Mucosa of stomach (tissue), 1 donor: ENCODE results near the gene SLC35F3.
"Not testable (repeated sequence)": the region's sequence is repeated elsewhere in the genome, so short reads cannot be mapped to it uniquely, and the experiment has no call there.

ENCODE experiments used
- H3K27me3 ChIP-seq: one replicate; pipeline ENCODE4 v1.7.0; 2013; ENCODE audit warnings: mild to moderate bottlenecking, low read length; ENCODE audit not compliant: control insufficient read depth, insufficient read depth
- H3K36me3 ChIP-seq: one replicate; pipeline ENCODE4 v1.7.0; 2013; ENCODE audit warnings: low read length; ENCODE audit not compliant: control insufficient read depth, insufficient read depth
- H3K4me1 ChIP-seq: one replicate; pipeline ENCODE4 v1.7.0; 2013; ENCODE audit warnings: mild to moderate bottlenecking, low read length; ENCODE audit not compliant: control insufficient read depth, insufficient read depth
- H3K4me3 ChIP-seq: one replicate; pipeline ENCODE4 v1.7.0; 2013; ENCODE audit warnings: low read length
- H3K9ac ChIP-seq: one replicate; pipeline ENCODE4 v1.7.0; 2013; ENCODE audit warnings: mild to moderate bottlenecking, low read length, moderate library complexity
- H3K9me3 ChIP-seq: one replicate; pipeline ENCODE4 v1.7.0; 2013; ENCODE audit warnings: mild to moderate bottlenecking, low read length, moderate library complexity; ENCODE audit not compliant: control insufficient read depth
- donor health status: Pancreatic carcinoma.

Gene SLC35F3

GRCh38 chr1:233884461-233885151 is 19.9 kb upstream of the SLC35F3 start:
- H3K9me3 ChIP-seq: no peaks in the 10 kb centered on the region
- no peaks in the 10 kb centered on the region for H3K4me1 ChIP-seq
- H3K9ac ChIP-seq: no peak overlapping the region
- no peaks in the 10 kb centered on the region for H3K27me3 ChIP-seq
- no peak overlapping the region for H3K4me3 ChIP-seq
- H3K36me3 ChIP-seq: no peaks in the 10 kb centered on the region

GRCh38 chr1:233885196-233885920 is 19.1 kb upstream of the SLC35F3 start:
- Histone ChIP-seq H3K9me3 (no peaks in the 10 kb centered on the region), H3K27me3 (no peaks in the 10 kb centered on the region), H3K4me1 (no peaks in the 10 kb centered on the region), H3K4me3 (no peak overlapping the region), H3K36me3 (no peaks in the 10 kb centered on the region), H3K9ac (no peak overlapping the region)

GRCh38 chr1:233891151-233891550 is 13.3 kb upstream of the SLC35F3 start:
- not testable (repeated sequence) for H3K9me3 ChIP-seq, H3K36me3 ChIP-seq, H3K27me3 ChIP-seq, H3K9ac ChIP-seq, H3K4me3 ChIP-seq, H3K4me1 ChIP-seq

GRCh38 chr1:233897325-233898162 is 6.9 kb upstream of the SLC35F3 start:
- H3K4me3 ChIP-seq: no peak overlapping the region
- peaks cover 3% of the 10 kb centered on the region for H3K9me3 ChIP-seq
- no peaks in the 10 kb centered on the region for H3K4me1 ChIP-seq
- peaks cover 7% of the 10 kb centered on the region for H3K27me3 ChIP-seq
- no peaks in the 10 kb centered on the region for H3K36me3 ChIP-seq
- no peak overlapping the region for H3K9ac ChIP-seq

- no peak overlapping the region for H3K4me3 ChIP-seq
- H3K9me3 ChIP-seq: no peaks in the 10 kb centered on the region
- H3K4me1 ChIP-seq: peaks cover 4% of the 10 kb centered on the region
- no peaks in the 10 kb centered on the region for H3K36me3 ChIP-seq
- H3K9ac ChIP-seq: no peak overlapping the region
- peaks cover 32% of the 10 kb centered on the region for H3K27me3 ChIP-seq
These were observed 3.0 kb upstream of the SLC35F3 start for GRCh38 chr1:233901495-233901894.

- Histone ChIP-seq H3K9me3 (no peaks in the 10 kb centered on the region), H3K36me3 (no peaks in the 10 kb centered on the region), H3K27me3 (peaks cover 36% of the 10 kb centered on the region), H3K9ac (no peak overlapping the region), H3K4me3 (no peak overlapping the region), H3K4me1 (peaks cover 4% of the 10 kb centered on the region)
These were observed 1.1 kb downstream of the SLC35F3 start for GRCh38 chr1:233905416-233906051.

GRCh38 chr1:233907151-233907550 is 2.7 kb downstream of the SLC35F3 start:
- Histone ChIP-seq H3K9me3 (no peaks in the 10 kb centered on the region), H3K27me3 (peaks cover 30% of the 10 kb centered on the region), H3K4me3 (no peak overlapping the region), H3K36me3 (no peaks in the 10 kb centered on the region), H3K9ac (no peak overlapping the region), H3K4me1 (peaks cover 4% of the 10 kb centered on the region)

- no peak overlapping the region for H3K4me3 ChIP-seq
- peaks cover 4% of the 10 kb centered on the region for H3K4me1 ChIP-seq
- no peak overlapping the region for H3K9ac ChIP-seq
- no peaks in the 10 kb centered on the region for H3K9me3 ChIP-seq
- no peaks in the 10 kb centered on the region for H3K36me3 ChIP-seq
- peaks cover 30% of the 10 kb centered on the region for H3K27me3 ChIP-seq
These were observed 3.6 kb downstream of the SLC35F3 start for GRCh38 chr1:233908092-233908491.

- H3K4me3 ChIP-seq: no peak overlapping the region
- H3K27me3 ChIP-seq: peaks cover 21% of the 10 kb centered on the region
These were observed 4.7 kb downstream of the SLC35F3 start for GRCh38 chr1:233909195-233909594.

GRCh38 chr1:233912447-233912846 is 8.0 kb downstream of the SLC35F3 start:
- no peaks in the 10 kb centered on the region for H3K36me3 ChIP-seq
- H3K9me3 ChIP-seq: no peaks in the 10 kb centered on the region
- H3K4me1 ChIP-seq: no peaks in the 10 kb centered on the region
- no peak overlapping the region for H3K9ac ChIP-seq
- peaks cover 5% of the 10 kb centered on the region for H3K27me3 ChIP-seq
- no peak overlapping the region for H3K4me3 ChIP-seq

More at GRCh38 chr1:233909195-233909594, 4.7 kb downstream of the SLC35F3 start:
- Histone ChIP-seq H3K4me1 (peaks cover 2% of the 10 kb centered on the region), H3K36me3 (no peaks in the 10 kb centered on the region), H3K9me3 (no peaks in the 10 kb centered on the region), H3K9ac (no peak overlapping the region)

GRCh38 chr1:233912909-233913308 is 8.4 kb downstream of the SLC35F3 start:
- Histone ChIP-seq H3K9ac (no peak overlapping the region), H3K36me3 (no peaks in the 10 kb centered on the region), H3K27me3 (peaks cover 5% of the 10 kb centered on the region), H3K4me1 (no peaks in the 10 kb centered on the region), H3K9me3 (no peaks in the 10 kb centered on the region), H3K4me3 (no peak overlapping the region)
